HG02759 (cell line): Measurements from ENCODE around the gene DDX27.

Source experiments
- ATAC-seq: cut with Tn5 transposase; IDR thresholded peaks from one replicate; pipeline ENCODE4 v1.9.1; 2021; ENCODE audit warnings: mild to moderate bottlenecking, moderate library complexity; ENCODE audit not compliant: unreplicated experiment

Gene DDX27

DNA sequence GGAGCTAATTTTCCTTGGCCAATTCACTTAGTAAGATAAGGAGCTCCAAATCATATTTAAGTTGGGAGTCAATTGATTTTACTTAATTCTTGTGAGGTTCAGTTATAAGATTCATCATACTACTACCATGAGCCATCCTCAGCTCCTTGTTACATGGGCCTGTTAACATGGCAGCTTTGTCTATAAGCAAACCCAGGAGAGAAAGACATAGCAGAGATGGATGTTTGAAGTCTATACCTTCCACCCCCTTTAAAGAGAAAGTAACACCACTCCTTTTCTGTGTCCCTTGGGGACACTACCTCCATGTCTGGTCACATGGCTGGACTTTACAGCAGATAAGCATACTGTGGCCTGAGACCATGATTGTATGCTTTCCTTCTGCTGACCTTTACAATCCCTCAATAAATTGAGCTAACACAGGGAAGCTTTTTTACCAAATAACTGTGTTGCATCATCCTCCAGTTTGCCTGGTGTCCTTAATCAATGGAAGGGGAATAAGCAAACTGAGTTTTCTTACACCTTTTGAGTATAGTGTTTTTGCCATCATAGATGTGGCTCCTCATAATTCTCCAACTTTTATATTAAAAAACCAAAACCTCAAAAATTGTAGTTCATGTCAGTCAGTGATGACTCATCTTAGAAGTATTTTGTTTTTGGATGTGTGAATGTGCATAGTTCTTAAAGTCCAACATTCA, 68.5 kb downstream of the DDX27 start:
- no peak for ATAC-seq

DNA sequence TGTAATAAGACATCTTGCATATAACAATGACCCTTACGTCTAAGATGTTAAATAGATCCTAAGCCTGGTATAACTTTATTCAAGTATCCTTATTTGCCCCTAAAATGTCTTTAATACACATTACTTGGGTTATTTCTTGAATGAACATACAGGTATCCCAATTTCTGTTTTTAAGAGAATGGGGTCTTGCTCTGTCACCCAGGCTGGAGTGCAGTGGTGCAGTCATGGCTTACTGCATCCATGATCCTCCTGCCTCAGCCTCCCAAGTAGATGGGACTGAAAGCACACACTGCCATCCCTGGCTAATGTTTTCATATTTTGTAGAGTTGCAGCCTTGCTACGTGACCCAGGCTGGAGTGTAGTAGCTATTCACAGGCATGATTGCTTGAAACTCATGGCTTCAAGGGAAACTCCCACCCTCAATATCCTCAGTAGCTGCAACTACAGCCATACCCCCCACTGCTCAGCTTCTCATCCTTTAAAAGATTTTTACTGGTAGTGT, 69.1 kb downstream of the DDX27 start:
- ATAC-seq = no peak

DNA sequence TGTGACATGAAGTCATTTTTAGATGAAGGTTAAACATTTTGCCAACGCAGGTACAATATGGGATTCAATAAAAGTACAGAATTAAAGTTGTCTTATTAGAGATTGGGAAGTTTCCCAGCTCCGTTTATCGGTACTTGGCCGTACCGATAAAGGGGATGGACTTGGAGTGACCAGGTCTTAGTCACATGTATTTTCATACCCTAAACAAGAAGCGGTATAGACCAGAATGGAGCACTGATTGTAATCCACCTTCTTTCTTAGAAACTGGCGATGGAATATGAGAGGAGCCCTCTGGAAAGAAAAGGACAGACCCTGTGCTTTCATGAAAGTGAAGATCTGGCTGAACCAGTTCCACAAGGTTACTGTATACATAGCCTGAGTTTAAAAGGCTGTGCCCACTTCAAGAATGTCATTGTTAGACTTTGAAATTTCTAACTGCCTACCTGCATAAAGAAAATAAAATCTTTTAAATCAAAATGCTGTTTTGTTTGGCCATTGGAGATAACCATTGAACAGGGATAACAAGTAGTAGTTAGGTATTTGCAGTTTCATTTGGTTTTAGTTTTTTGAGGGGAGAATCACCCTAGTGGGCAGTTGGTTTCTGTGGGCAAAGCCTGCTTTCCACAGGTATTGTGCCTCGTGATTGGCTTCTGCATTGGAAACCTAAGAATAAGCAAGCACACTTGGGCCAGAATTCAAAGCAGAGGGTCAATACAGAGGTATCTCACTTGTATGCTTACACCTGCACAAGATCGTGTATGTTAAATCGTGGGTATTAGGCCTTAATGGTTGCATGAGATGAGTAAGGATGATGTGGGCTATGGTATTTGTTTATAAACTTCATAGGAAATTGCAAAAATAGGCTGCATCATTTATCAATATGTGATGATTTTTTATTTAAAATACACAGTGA, 69.8 kb downstream of the DDX27 start:
- ATAC-seq = no peak

DNA sequence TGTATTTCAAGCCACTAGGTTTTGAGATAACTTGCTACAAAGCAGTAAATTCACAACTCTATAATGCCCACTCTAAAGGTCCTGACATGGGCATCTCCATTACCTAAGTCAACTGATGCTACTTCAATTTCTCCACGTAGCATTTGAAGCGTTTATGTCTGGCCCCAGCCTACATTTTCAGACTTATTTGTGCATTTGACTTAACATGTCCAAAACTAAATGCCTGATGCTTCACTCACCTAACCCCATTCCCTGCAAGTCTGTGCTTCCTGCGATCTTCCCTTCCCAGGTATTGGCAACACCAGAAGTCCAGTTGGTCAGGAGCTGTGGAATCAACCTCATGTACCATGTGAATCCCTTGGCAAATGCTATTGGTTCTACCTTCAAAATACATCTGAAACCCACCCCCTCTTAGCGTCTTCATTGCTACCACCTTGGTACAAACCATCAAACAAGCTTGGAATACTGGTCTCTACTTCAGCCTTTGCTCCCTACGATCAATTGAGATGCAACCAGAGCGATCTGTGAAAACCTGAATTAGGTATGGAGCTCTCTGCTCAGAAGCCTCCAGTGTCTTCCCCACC, 71.5 kb downstream of the DDX27 start:
- no peak for ATAC-seq

DNA sequence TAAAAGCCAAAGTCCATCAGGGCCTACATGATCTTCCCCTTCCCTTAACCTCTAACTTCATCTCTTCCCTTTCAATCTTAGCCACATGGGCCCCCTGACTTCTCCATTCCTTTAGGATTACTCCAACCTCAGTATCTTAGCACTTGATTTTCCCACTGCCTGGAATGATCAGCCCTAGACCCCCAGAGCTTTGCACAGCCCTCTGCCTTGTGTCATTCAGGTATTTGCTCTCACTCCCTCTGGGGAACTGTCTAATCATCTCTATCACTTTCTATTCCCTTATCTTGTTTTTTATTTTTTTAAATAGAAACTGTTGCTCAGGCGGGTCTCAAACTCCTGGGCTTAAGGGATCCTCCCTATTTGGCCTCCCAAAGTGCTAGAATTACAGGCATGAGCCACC, 72.0 kb downstream of the DDX27 start:
- ATAC-seq = no peak

DNA sequence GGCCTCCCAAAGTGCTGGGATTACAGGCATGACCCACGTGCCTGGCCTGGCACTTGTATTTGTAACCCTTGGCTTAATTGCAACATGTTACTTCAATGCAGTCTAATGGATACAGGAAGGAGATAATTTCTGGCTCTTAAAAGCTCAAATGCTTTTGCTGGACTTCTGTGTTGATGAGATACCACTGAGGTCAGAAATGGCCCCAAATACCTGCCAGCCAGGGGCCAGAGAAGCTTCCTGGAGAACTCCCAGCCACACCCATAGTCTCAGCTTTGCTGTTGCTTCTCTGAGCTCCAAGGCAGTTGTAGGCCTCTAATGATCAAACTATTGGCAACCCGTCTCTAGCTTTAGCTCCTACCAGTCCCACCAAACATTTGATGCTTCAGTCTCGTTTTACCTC, 72.8 kb downstream of the DDX27 start:
- no peak for ATAC-seq

DNA sequence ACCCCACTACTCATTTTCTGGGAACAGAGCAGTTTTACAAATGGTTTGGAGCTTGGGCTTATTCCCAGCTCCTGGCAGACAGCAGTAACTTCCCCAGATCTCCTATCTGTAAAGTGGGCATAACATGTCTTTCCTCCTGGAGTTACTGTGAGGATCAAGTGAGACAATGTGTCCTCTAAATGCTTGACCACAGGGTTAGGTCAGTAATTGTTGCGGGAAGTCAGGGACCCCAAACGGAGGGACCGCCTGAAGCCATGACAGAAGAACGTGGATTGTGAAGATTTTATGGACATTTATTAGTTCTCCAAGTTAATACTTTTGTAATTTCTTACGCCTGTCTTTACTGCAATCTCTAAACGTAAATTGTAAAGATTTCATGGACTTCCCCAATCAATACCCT, 73.9 kb downstream of the DDX27 start:
- no peak for ATAC-seq
